HepG2 (cell line): ENCODE measurements around the gene GALNT18. TPM values are rescaled to one million over a fixed set of nuclear protein-coding genes. Genes with fewer than 3 reads are reported as not detected.

Source experiments
- ATAC-seq: fragments of 200-7000 bp; cut with Tn5 transposase; 3 replicates; pipeline ENCODE4 v1.9.1; 2020; ENCODE audit warnings: mild to moderate bottlenecking, moderate library complexity
- BruUV-seq: library from RNA; stranded (reverse); fragments of 400-500 nt; replicated peaks from 2 replicates; lab custom pipeline; 2021; lab: Mats Ljungman, UMichigan
- CTCF ChIA-PET: fragments of 300-600 bp; formaldehyde crosslinking; extraction: SDS; loops from one replicate; lab custom pipeline; 2021; ENCODE audit warnings: low total read pairs, inconsistent platforms, low intra/inter-chr PET ratio; lab: Yijun Ruan, JAX
- POLR2A ChIA-PET: fragments of 350-600 bp; sonication (Branson Sonifier 250); formaldehyde crosslinking; loops from one replicate; lab custom pipeline; 2020; ENCODE audit warnings: antibody characterized with exemption, inconsistent platforms; lab: Yijun Ruan, JAX
- DNase-seq: peaks from one replicate; pipeline ENCODE4 v3.0.0-alpha.2; 2015; ENCODE audit warnings: low spot score
- FAIRE-seq: peaks from 3 replicates; lab custom pipeline; 2011; peaks lifted over from hg19 to GRCh38; lab: Jason Lieb, UNC
- H2AFZ ChIP-seq: one replicate; pipeline ENCODE4 v1.6.1; 2011; ENCODE audit warnings: low read length, inconsistent platforms
- H3K27ac ChIP-seq: fragments of 300-600 bp; 3 replicates; pipeline ENCODE4 v1.8.0; 2011; ENCODE audit warnings: mixed run types, mild to moderate bottlenecking, mixed read lengths, low read length, inconsistent platforms; ENCODE audit not compliant: insufficient read depth; ENCODE audit errors: extremely low read length
- H3K27me3 ChIP-seq, 2 experiments: fragments of 200-600 bp in 1 of 2; 2 replicates in 1 of 2; 3 replicates in 1 of 2; pipeline versions ENCODE4 v1.6.0 to v1.8.0; 2011; ENCODE audit warnings: low read length in 2 of 2, mild to moderate bottlenecking in 2 of 2, moderate library complexity in 2 of 2, inconsistent platforms in 1 of 2; ENCODE audit not compliant: insufficient read depth in 2 of 2, control insufficient read depth in 1 of 2
- H3K36me3 ChIP-seq, 2 experiments: fragments of 200-600 bp in 1 of 2; replicated peaks in 1 of 2; 2 replicates in 1 of 2; 3 replicates in 1 of 2; pipeline versions ENCODE4 v1.5.1 to v1.8.0; 2011; ENCODE audit warnings: low read length in 2 of 2, inconsistent platforms in 1 of 2; ENCODE audit not compliant: insufficient read depth in 2 of 2, control insufficient read depth in 1 of 2
- H3K4me1 ChIP-seq: 2 replicates; pipeline ENCODE4 v1.5.1; 2012; ENCODE audit warnings: low read length, inconsistent platforms; ENCODE audit not compliant: insufficient read depth
- H3K4me2 ChIP-seq: 2 replicates; pipeline ENCODE4 v1.6.0; 2011; ENCODE audit warnings: low read depth, low read length, inconsistent platforms
- H3K4me3 ChIP-seq, 3 experiments: fragments of 200-600 bp in 1 of 3; sonication (generic), shearing (Covaris generic) in 1 of 3; replicated peaks in 1 of 3; 2 replicates each; pipeline ENCODE4 v1.5.1; 2011 to 2016; ENCODE audit warnings: low read length in 3 of 3, inconsistent platforms in 2 of 3, low read depth in 2 of 3, mild to moderate bottlenecking in 2 of 3, control low read depth in 1 of 3, mixed read lengths in 1 of 3; ENCODE audit not compliant: insufficient read depth in 1 of 3
- H3K79me2 ChIP-seq: one replicate; pipeline ENCODE4 v1.6.1; 2011; ENCODE audit warnings: low read length, inconsistent platforms; ENCODE audit not compliant: insufficient read depth
- H3K9ac ChIP-seq: 2 replicates; pipeline ENCODE4 v1.6.0; 2011; ENCODE audit warnings: mild to moderate bottlenecking, low read depth, low read length, inconsistent platforms; ENCODE audit not compliant: insufficient read depth
- H3K9me3 ChIP-seq: 2 replicates; pipeline ENCODE4 v1.5.1; 2012; ENCODE audit warnings: mild to moderate bottlenecking, low read length
- H4K20me1 ChIP-seq: 2 replicates; pipeline ENCODE4 v1.6.0; 2011; ENCODE audit warnings: inconsistent platforms, mild to moderate bottlenecking, low read length, moderate library complexity; ENCODE audit not compliant: insufficient read depth
- FOXO4 ChIP-seq: sonication (generic); formaldehyde crosslinking; conservative IDR thresholded peaks from 2 replicates; pipeline ENCODE4 v1.8.1; 2023; ENCODE audit warnings: missing genetic modification reagents
- KLF9 ChIP-seq: IDR thresholded peaks from 2 replicates; pipeline ENCODE4 v1.6.1; 2016; ENCODE audit warnings: low read depth
- PHB2 ChIP-seq: fragments of 450-650 bp; IDR thresholded peaks from 2 replicates; pipeline ENCODE4 v1.6.1; 2018; ENCODE audit not compliant: partially characterized antibody
- RBM39 ChIP-seq: fragments of 200-400 bp; formaldehyde crosslinking; IDR thresholded peaks from one replicate; pipeline ENCODE4 v1.6.1; 2018; ENCODE audit warnings: antibody characterized with exemption, mild to moderate bottlenecking, low read depth, low read length; ENCODE audit not compliant: poor library complexity, severe bottlenecking
- ZFP1 ChIP-seq: IDR thresholded peaks from 2 replicates; pipeline ENCODE4 v1.6.1; 2016
- ZNF460 ChIP-seq: sonication (generic); formaldehyde crosslinking; IDR thresholded peaks from 2 replicates; pipeline ENCODE4 v1.5.1; 2020; ENCODE audit warnings: missing genetic modification reagents, mild to moderate bottlenecking, borderline replicate concordance
- ZNF629 ChIP-seq: sonication (generic); formaldehyde crosslinking; conservative IDR thresholded peaks from 2 replicates; pipeline ENCODE4 v1.5.0; 2020; ENCODE audit warnings: missing genetic modification reagents
- WGBS: methylation state at CpG from one replicate; pipeline ENCODE4 v1.1.6; 2017; ENCODE audit warnings: low lambda C conversion rate; 5-methylcytosine and 5-hydroxymethylcytosine counted together
- in situ Hi-C: cut with HindIII; loops from 2 replicates; pipeline ENCODE4 v1.10.0; 2017; ENCODE audit warnings: low pct_unique_long_range_greater_than_20kb; ENCODE audit not compliant: extremely low pct_ligation_motif_present
- intact Hi-C: fragments of 100-400 bp; cut with micrococcal nuclease; formaldehyde crosslinking; loops from one replicate; pipeline ENCODE4 v1.10.0; 2022; ENCODE audit not compliant: unreplicated experiment
- polyA plus RNA-seq, 8 experiments: library from polyadenylated mRNA; depleted of rRNA in 3 of 8; stranded (reverse) in 7 of 8; unstranded in 1 of 8; fragments of >200 nt; fragmentation: Illumina TruSeq in 4 of 8; extraction: Trizol in 4 of 8; gene quantifications; 2 replicates each; pipeline versions ENCODE4 v1.2.1 to v1.2.3, GENCODE V29; 2011 to 2016; ENCODE audit warnings: low read depth in 4 of 8, missing spikeins in 1 of 8, mixed read lengths in 1 of 8; ENCODE audit not compliant: insufficient read depth in 1 of 8
- total RNA-seq, 5 experiments: library from RNA; depleted of rRNA; stranded (reverse); fragments of >200 nt; fragmentation: Illumina TruSeq; extraction: Trizol; gene quantifications; 2 replicates each; pipeline ENCODE4 v1.2.3, GENCODE V29; 2016; ENCODE audit warnings: low read depth in 1 of 5
- TF ChIP-seq, protein P1 (sequence below): sonication (generic); formaldehyde crosslinking; IDR thresholded peaks from 2 replicates; pipeline ENCODE4 v1.5.0; 2020; ENCODE audit warnings: missing genetic modification reagents

GALNT18 gene
- total and polyA plus RNA-seq, 2 of the 13 experiments (the other 11 are each of a cell fraction or from before 2014, with no cell fraction given): 0.11 TPM; not detected in 1

DNA sequence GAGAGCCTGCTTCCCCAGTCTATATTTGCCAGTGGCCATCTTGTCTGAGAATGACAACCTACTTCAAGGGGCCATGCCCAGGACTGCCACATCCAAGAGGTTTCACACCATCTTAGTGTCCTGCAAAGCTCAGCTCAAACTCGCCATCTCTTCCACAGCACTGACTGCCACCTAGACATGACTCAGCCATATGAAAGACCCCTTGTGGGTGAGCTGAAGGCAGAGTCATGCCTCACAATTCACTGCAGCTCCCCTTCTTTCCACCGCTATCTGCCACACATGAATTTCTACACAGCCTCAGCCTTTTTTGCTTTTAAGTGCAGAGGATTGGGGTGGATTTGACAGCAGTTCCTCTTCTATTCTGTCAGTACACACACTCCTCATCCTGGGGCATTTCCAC is 127.5 kb downstream of the GALNT18 start (continued):
- TF ChIP-seq PHB2 (no peak), ZFP1 (CRISPR knock-in tag) (no peak), RBM39 (no peak)

GRCh38 chr11:11493698-11494097 is 128.1 kb downstream of the GALNT18 start:
- no peak for TF ChIP-seq FOXO4 (CRISPR knock-in tag)
- TF ChIP-seq, protein P1, sequence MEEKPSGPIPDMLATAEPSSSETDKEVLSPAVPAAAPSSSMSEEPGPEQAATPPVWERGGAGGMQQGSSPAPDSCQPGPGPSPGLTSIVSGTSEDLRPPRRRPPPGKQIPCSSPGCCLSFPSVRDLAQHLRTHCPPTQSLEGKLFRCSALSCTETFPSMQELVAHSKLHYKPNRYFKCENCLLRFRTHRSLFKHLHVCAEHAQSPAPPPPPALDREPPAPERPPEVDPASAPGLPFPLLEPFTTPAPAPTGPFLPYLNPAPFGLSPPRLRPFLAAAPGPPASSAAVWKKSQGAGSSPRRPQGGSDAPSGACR (CRISPR knock-in tag): no peak
- no peak for TF ChIP-seq KLF9
- TF ChIP-seq ZNF629 (CRISPR knock-in tag): peak; percentile 32; the same call in 1 of the 2 replicates
- TF ChIP-seq ZNF460: no peak
- no peak overlapping the region for H3K9ac ChIP-seq
- POLR2A ChIA-PET: no interaction called here
- intact Hi-C loops (no loop called here), in situ Hi-C loops (no loop called here)
- DNase-seq (no peak), FAIRE-seq (no peak), ATAC-seq (no peak)
- WGBS: 5% methylated on average over 6 of the region's 6 CpGs
- H3K4me1 ChIP-seq: no peaks in the 10 kb centered on the region
- H3K27ac ChIP-seq: no peak overlapping the region
- no peaks in the 10 kb centered on the region for H3K9me3 ChIP-seq
- no peaks in the 10 kb centered on the region for H3K36me3 ChIP-seq
- no peak overlapping the region for H2AFZ ChIP-seq
- BruUV-seq: no TSS peak
- no peaks in the 10 kb centered on the region for H4K20me1 ChIP-seq
- H3K79me2 ChIP-seq: no peaks in the 10 kb centered on the region
- H3K4me3 ChIP-seq: no peak overlapping the region
- H3K4me2 ChIP-seq: no peak overlapping the region
- H3K27me3 ChIP-seq: peaks cover 2 to 3% of the 10 kb centered on the region in 2 experiments; a peak in 1 of 5 replicates
- CTCF ChIA-PET: no interaction called here
